ENCODE results near the gene TCP10L. TPM values are rescaled to one million over a fixed set of nuclear protein-coding genes. Genes with fewer than 3 reads are reported as not detected.

The TCP10L gene
- total RNA-seq, 4 donors from 2014 or later, result 0.37 to 0.47 (median 0.38) TPM; not detected in 1

DNA sequence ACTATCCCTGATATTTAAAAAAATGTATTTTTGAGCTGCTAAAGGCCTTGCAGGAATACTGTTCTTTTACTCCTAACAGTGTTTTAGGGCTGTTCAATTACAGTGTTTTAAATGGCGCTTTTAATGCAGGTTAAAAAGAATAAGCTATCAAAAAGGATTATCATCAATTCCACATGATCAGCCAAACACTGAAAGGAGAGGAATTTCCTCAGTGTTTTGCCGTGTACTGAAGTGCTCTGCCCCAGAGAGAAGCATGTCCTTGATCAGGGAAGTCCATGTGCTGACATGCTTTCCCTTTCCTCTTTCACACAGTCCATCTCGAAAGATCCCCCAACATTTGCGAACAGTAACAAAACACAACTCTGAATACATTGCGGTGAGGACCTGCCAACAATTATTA, 23.5 kb upstream of the TCP10L start:
- no peak for ATAC-seq (ENCODE audit: low FRiP score)
- TF ChIP-seq, protein P1, sequence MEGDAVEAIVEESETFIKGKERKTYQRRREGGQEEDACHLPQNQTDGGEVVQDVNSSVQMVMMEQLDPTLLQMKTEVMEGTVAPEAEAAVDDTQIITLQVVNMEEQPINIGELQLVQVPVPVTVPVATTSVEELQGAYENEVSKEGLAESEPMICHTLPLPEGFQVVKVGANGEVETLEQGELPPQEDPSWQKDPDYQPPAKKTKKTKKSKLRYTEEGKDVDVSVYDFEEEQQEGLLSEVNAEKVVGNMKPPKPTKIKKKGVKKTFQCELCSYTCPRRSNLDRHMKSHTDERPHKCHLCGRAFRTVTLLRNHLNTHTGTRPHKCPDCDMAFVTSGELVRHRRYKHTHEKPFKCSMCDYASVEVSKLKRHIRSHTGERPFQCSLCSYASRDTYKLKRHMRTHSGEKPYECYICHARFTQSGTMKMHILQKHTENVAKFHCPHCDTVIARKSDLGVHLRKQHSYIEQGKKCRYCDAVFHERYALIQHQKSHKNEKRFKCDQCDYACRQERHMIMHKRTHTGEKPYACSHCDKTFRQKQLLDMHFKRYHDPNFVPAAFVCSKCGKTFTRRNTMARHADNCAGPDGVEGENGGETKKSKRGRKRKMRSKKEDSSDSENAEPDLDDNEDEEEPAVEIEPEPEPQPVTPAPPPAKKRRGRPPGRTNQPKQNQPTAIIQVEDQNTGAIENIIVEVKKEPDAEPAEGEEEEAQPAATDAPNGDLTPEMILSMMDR (IDR thresholded peaks at IDR 0.05), result no peak

GRCh38 chr21:32605469-32605868, 20.1 kb upstream of the TCP10L start:
- TF ChIP-seq, protein P1 (IDR thresholded peaks at IDR 0.05), result no peak

More for the DNA sequence above, 23.5 kb upstream of the TCP10L start:
- DNase-seq (ENCODE audit: low spot score), result no peak

DNA sequence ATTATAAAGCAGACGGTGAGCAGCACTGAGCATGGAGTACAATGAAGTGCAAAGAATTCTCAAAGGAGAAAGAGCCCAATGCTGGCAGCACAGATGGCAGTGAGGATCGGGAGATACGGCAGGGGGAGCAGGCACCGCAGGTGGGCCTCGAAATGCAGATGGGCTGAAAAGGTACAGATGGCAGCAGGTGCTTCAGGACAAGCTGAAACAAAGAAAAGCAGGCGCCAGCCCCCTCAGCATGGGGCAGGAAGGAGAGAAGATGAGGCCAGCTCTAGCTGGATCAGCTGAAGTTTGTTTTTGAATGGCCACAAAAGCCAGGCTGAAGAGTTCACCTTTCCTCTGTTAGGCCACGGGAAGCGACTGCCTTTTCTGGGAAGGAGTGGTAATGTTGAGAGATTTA, 19.1 kb upstream of the TCP10L start:
- TF ChIP-seq, protein P1 (IDR thresholded peaks at IDR 0.05), result no peak
- no peak for DNase-seq (ENCODE audit: low spot score)
- no peak for ATAC-seq (ENCODE audit: low FRiP score)

More at GRCh38 chr21:32605469-32605868, 20.1 kb upstream of the TCP10L start:
- no peak for ATAC-seq (ENCODE audit: low FRiP score)
- no peak for DNase-seq (ENCODE audit: low spot score)

GRCh38 chr21:32603131-32603530, 17.8 kb upstream of the TCP10L start:
- TF ChIP-seq, protein P1 (IDR thresholded peaks at IDR 0.05), result no peak
- DNase-seq (ENCODE audit: low spot score) (no peak), ATAC-seq (ENCODE audit: low FRiP score) (no peak)

DNA sequence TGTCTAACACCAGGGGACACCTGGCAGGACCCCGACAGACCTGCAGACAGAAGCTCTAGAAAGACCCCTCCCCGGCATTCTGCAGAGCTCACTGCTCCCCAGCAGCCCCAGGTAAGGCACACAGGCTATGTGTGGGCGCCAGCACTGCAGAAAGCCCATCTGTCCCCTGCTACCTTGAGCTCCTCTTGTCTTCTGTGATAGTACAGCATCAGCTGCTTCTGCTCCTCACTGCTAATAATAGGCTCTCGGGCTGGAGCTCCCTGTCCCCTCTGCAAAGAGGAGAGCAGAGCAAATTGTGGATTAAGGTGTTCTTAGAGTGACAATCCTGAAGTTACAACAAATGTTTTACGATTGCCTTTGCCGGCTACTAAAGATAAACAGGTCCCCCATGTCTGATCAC, 16.8 kb upstream of the TCP10L start:
- no peak for ATAC-seq (ENCODE audit: low FRiP score)
- TF ChIP-seq, protein P1 (IDR thresholded peaks at IDR 0.05), result no peak
- no peak for DNase-seq (ENCODE audit: low spot score)

GRCh38 chr21:32599526-32599925, 14.2 kb upstream of the TCP10L start:
- TF ChIP-seq, protein P1 (IDR thresholded peaks at IDR 0.05), result no peak
- DNase-seq (ENCODE audit: low spot score) (no peak), ATAC-seq (ENCODE audit: low FRiP score) (no peak)

DNA sequence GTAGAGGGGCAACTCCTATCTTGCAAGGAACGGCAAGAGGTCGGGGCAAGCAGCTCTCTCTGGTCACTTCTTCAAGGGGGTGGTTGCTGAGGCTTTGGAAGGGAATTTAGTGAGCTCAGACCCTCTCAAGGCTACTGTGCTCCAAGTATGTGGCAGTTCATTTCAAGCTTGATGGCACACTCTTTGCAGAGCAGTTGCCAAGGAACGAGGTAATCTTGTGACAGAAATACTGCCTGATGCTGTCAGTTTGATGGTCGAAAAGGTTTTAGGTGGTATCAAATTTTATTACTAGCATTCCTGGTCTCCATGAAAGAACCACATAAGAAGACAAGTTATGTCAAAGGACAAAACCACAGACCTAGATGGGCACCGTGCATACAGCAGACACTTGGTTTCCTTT, 13.8 kb upstream of the TCP10L start:
- TF ChIP-seq, protein P1 (IDR thresholded peaks at IDR 0.05), result no peak
- DNase-seq (ENCODE audit: low spot score) (no peak), ATAC-seq (ENCODE audit: low FRiP score) (no peak)
